Spleen (tissue), 7 donors: Measurements from ENCODE around the gene MYBPHL.
"Not testable (repeated sequence)": the region's sequence is repeated elsewhere in the genome, so short reads cannot be mapped to it uniquely, and the experiment has no call there.

ENCODE experiments used
- CTCF ChIP-seq, 11 experiments: fragments of 200-600 bp in 7 of 11; fragments of 450-650 bp in 4 of 11; sonication (generic) in 4 of 11; IDR thresholded peaks in 8 of 11; conservative IDR thresholded peaks in 3 of 11; 1 replicate in 7 of 11; 2 replicates in 4 of 11; pipeline versions ENCODE4 v1.4.0 to v1.8.0; 2016 to 2021; ENCODE audit warnings: antibody characterized with exemption in 11 of 11, inconsistent platforms in 4 of 11, mild to moderate bottlenecking in 1 of 11
- POLR2AphosphoS5 ChIP-seq, 3 donors: sonication (generic); formaldehyde crosslinking; IDR thresholded peaks; one replicate each; pipeline ENCODE4 v1.5.1; 2017; ENCODE audit warnings: antibody characterized with exemption in 3 of 3
- donor health status: DM: no; HTN: no; CAD: no; lungs with moderate emphysema.
- donor health status: DM: no; HTN: no; CAD: no.
- donor health status: DM: no; HTN: no; CAD: no.

DNA sequence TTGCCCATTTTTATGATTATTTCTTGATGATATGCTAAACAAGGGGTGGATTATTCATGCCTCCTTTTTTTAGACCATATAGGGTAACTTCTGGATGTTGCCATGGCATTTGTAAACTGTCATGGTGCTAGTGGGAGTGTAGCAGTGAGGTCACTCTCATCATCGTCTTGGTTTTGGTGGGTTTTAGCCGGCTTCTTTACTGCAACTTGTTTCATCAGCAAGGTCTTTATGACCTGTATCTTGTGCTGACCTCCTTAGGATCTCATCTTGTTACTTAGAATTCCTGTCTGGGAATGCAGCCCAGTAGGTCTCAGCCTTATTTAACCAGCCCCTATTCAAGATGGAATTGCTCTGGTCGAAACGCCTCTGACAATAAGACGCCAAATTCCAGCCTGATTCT is 20.0 kb downstream of the MYBPHL start:
- not testable (repeated sequence) for TF ChIP-seq CTCF (IDR thresholded peaks at IDR 0.05 in 8 of 11, conservative IDR thresholded peaks at IDR 0.05 in 3 of 11); POLR2AphosphoS5 (IDR thresholded peaks at IDR 0.05)
